Measurements from ENCODE around the gene LIMA1. TPM values are rescaled to one million over a fixed set of nuclear protein-coding genes. Genes with fewer than 3 reads are reported as not detected.

Gene LIMA1
- total and polyA plus RNA-seq, 9 of the 15 experiments (the other 6 are each of a cell fraction or from before 2014, with no cell fraction given), result 20.2 to 37.8 (median 27.3) TPM

DNA sequence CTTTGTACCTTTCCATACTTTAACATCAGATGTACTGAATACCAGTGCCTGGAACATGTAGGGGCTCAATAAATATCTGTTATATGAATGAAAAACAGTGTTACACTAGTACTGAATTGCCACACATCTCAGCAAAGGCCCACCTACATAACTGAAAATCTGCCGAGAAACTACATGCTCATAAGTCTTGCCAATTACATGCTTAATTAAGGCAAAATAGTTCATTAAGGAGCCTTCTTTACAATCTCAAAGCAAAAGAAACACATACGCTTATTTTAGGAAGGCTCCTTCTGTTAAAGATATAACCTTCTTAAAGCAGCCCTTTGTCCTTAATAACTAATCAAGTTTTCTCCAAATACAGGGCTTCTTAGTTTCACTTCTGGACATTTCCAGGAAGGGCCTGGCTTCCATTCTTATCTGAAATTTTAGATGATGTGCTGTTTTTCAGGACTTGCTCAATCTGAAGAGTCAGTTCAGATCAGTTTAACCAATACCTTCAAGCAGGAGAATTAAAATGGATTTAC lies 11.5 kb downstream of the LIMA1 start (continued):
- TF ChIP-seq, protein P1, sequence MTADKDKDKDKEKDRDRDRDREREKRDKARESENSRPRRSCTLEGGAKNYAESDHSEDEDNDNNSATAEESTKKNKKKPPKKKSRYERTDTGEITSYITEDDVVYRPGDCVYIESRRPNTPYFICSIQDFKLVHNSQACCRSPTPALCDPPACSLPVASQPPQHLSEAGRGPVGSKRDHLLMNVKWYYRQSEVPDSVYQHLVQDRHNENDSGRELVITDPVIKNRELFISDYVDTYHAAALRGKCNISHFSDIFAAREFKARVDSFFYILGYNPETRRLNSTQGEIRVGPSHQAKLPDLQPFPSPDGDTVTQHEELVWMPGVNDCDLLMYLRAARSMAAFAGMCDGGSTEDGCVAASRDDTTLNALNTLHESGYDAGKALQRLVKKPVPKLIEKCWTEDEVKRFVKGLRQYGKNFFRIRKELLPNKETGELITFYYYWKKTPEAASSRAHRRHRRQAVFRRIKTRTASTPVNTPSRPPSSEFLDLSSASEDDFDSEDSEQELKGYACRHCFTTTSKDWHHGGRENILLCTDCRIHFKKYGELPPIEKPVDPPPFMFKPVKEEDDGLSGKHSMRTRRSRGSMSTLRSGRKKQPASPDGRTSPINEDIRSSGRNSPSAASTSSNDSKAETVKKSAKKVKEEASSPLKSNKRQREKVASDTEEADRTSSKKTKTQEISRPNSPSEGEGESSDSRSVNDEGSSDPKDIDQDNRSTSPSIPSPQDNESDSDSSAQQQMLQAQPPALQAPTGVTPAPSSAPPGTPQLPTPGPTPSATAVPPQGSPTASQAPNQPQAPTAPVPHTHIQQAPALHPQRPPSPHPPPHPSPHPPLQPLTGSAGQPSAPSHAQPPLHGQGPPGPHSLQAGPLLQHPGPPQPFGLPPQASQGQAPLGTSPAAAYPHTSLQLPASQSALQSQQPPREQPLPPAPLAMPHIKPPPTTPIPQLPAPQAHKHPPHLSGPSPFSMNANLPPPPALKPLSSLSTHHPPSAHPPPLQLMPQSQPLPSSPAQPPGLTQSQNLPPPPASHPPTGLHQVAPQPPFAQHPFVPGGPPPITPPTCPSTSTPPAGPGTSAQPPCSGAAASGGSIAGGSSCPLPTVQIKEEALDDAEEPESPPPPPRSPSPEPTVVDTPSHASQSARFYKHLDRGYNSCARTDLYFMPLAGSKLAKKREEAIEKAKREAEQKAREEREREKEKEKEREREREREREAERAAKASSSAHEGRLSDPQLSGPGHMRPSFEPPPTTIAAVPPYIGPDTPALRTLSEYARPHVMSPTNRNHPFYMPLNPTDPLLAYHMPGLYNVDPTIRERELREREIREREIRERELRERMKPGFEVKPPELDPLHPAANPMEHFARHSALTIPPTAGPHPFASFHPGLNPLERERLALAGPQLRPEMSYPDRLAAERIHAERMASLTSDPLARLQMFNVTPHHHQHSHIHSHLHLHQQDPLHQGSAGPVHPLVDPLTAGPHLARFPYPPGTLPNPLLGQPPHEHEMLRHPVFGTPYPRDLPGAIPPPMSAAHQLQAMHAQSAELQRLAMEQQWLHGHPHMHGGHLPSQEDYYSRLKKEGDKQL (CRISPR knock-in tag; IDR thresholded peaks at IDR 0.05; ENCODE audit: borderline replicate concordance), result no peak
- TF ChIP-seq ZNF24 (IDR thresholded peaks at IDR 0.05), result no peak
- TF ChIP-seq BACH1 (tag; IDR thresholded peaks at IDR 0.05), result no peak
- no peak for TF ChIP-seq PCBP2 (IDR thresholded peaks at IDR 0.05; ENCODE audit: low read depth, low read length, poor library complexity, severe bottlenecking)
- TF ChIP-seq, protein P2, sequence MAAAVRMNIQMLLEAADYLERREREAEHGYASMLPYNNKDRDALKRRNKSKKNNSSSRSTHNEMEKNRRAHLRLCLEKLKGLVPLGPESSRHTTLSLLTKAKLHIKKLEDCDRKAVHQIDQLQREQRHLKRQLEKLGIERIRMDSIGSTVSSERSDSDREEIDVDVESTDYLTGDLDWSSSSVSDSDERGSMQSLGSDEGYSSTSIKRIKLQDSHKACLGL (CRISPR knock-in tag; IDR thresholded peaks at IDR 0.05; ENCODE audit: borderline replicate concordance, poor library complexity, severe bottlenecking), result no peak
- TF ChIP-seq, protein P3, sequence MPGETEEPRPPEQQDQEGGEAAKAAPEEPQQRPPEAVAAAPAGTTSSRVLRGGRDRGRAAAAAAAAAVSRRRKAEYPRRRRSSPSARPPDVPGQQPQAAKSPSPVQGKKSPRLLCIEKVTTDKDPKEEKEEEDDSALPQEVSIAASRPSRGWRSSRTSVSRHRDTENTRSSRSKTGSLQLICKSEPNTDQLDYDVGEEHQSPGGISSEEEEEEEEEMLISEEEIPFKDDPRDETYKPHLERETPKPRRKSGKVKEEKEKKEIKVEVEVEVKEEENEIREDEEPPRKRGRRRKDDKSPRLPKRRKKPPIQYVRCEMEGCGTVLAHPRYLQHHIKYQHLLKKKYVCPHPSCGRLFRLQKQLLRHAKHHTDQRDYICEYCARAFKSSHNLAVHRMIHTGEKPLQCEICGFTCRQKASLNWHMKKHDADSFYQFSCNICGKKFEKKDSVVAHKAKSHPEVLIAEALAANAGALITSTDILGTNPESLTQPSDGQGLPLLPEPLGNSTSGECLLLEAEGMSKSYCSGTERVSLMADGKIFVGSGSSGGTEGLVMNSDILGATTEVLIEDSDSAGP (CRISPR knock-in tag; IDR thresholded peaks at IDR 0.05), result no peak
- no peak for TF ChIP-seq TAF7 (tag; IDR thresholded peaks at IDR 0.05)
- peak; percentile 12; the same call in 1 of the 2 replicates for TF ChIP-seq REST (IDR thresholded peaks at IDR 0.05; ENCODE audit: borderline replicate concordance)
- no peak for TF ChIP-seq REST (CRISPR knock-in tag; IDR thresholded peaks at IDR 0.05; ENCODE audit: low read depth)
- TF ChIP-seq NFRKB (IDR thresholded peaks at IDR 0.05; ENCODE audit: low read depth), result 0 out of 2 replicates have a peak, but pooled peaks have one; percentile 37
